PC-3 (cell line): Measurements from ENCODE around the gene ATF6B. TPM values are rescaled to one million over a fixed set of nuclear protein-coding genes. Genes with fewer than 3 reads are reported as not detected.

ENCODE experiments used
- ATAC-seq: fragments of 200-7000 bp; cut with Tn5 transposase; 2 replicates; pipeline ENCODE4 v1.9.1; 2020; ENCODE audit warnings: mild to moderate bottlenecking, moderate library complexity
- BruUV-seq: library from RNA; stranded (reverse); fragments of 400-500 nt; replicated peaks from 2 replicates; lab custom pipeline; 2021; lab: Mats Ljungman, UMichigan
- CTCF ChIA-PET: fragments of 300-600 bp; sonication (Branson Sonifier 250); formaldehyde crosslinking; loops from one replicate; lab custom pipeline; 2022; ENCODE audit warnings: antibody characterized with exemption; lab: Charles Lee
- POLR2A ChIA-PET: fragments of 300-600 bp; sonication (Branson Sonifier 250); formaldehyde crosslinking; loops from one replicate; lab custom pipeline; 2022; ENCODE audit warnings: antibody characterized with exemption; ENCODE audit not compliant: unreplicated experiment; lab: Charles Lee
- DNase-seq: peaks from one replicate; pipeline ENCODE4 v3.0.0-alpha.2; 2015
- H2AFZ ChIP-seq: fragments of 300-600 bp; sonication (generic); 2 replicates; pipeline ENCODE4 v1.6.0; 2016; ENCODE audit warnings: antibody characterized with exemption, low read length
- H3F3A ChIP-seq: fragments of 300-600 bp; sonication (generic); one replicate; pipeline ENCODE4 v1.6.0; 2017; ENCODE audit warnings: antibody characterized with exemption, low read length, control low read depth, mild to moderate bottlenecking; ENCODE audit not compliant: unreplicated experiment
- H3K27ac ChIP-seq: fragments of 300-600 bp; sonication (generic); 2 replicates; pipeline ENCODE4 v1.5.1; 2016; ENCODE audit warnings: mild to moderate bottlenecking, low read length
- H3K27me3 ChIP-seq: fragments of 300-600 bp; sonication (generic); 2 replicates; pipeline ENCODE4 v1.6.1; 2016; ENCODE audit warnings: low read length, mixed read lengths
- H3K36me3 ChIP-seq: fragments of 300-600 bp; sonication (generic); 2 replicates; pipeline ENCODE4 v1.6.1; 2016; ENCODE audit warnings: low read depth, mixed run types, low read length, mixed read lengths
- H3K4me1 ChIP-seq: fragments of 300-600 bp; sonication (generic); 2 replicates; pipeline ENCODE4 v1.5.1; 2016; ENCODE audit warnings: low read length; ENCODE audit not compliant: insufficient read depth
- H3K4me2 ChIP-seq: fragments of 300-600 bp; sonication (generic); 2 replicates; pipeline ENCODE4 v1.6.0; 2016; ENCODE audit warnings: low read length
- H3K4me3 ChIP-seq: fragments of 300-600 bp; sonication (generic); 2 replicates; pipeline ENCODE4 v1.5.1; 2016; ENCODE audit warnings: mild to moderate bottlenecking, low read length, mixed read lengths
- H3K79me2 ChIP-seq: fragments of 300-600 bp; sonication (generic); 2 replicates; pipeline ENCODE4 v1.6.1; 2017; ENCODE audit warnings: low read length, mixed read lengths
- H3K9ac ChIP-seq: fragments of 300-600 bp; sonication (generic); 2 replicates; pipeline ENCODE4 v1.6.0; 2016; ENCODE audit warnings: mild to moderate bottlenecking, low read length
- H3K9me2 ChIP-seq: fragments of 300-600 bp; sonication (generic); replicated peaks from 2 replicates; pipeline ENCODE4 v1.6.1; 2016; ENCODE audit warnings: mixed run types, low read length, mixed read lengths
- H3K9me3 ChIP-seq: fragments of 300-600 bp; sonication (generic); 2 replicates; pipeline ENCODE4 v1.6.1; 2016; ENCODE audit warnings: low read length, mixed read lengths
- H4K20me1 ChIP-seq: fragments of 300-600 bp; sonication (generic); 2 replicates; pipeline ENCODE4 v1.6.1; 2016; ENCODE audit warnings: low read length, mixed read lengths
- EZH2 ChIP-seq: fragments of 300-600 bp; sonication (generic); IDR thresholded peaks from one replicate; pipeline ENCODE4 v1.6.1; 2017; ENCODE audit warnings: antibody characterized with exemption, mild to moderate bottlenecking, low read length; ENCODE audit not compliant: unreplicated experiment
- EZH2phosphoT487 ChIP-seq: fragments of 300-600 bp; sonication (generic); IDR thresholded peaks from 2 replicates; pipeline ENCODE4 v1.6.1; 2018; ENCODE audit warnings: mild to moderate bottlenecking, antibody characterized with exemption, low read length, borderline replicate concordance
- intact Hi-C: fragments of 100-400 bp; cut with micrococcal nuclease; formaldehyde crosslinking; loops from 2 replicates; pipeline ENCODE4 v1.9.0; 2023
- total RNA-seq: library from RNA; depleted of rRNA; stranded (reverse); fragments of >200 nt; gene quantifications from 2 replicates; pipeline ENCODE4 v1.2.3, GENCODE V29; 2014
- TF ChIP-seq, protein P1 (sequence below): fragments of 300-600 bp; sonication (generic); conservative IDR thresholded peaks from 2 replicates; pipeline ENCODE4 v1.5.1; 2017; ENCODE audit warnings: antibody characterized with exemption, low read depth, mild to moderate bottlenecking, low read length

ATF6B gene
- total RNA-seq, 1 experiment from 2014 or later: 33.4 TPM

DNA sequence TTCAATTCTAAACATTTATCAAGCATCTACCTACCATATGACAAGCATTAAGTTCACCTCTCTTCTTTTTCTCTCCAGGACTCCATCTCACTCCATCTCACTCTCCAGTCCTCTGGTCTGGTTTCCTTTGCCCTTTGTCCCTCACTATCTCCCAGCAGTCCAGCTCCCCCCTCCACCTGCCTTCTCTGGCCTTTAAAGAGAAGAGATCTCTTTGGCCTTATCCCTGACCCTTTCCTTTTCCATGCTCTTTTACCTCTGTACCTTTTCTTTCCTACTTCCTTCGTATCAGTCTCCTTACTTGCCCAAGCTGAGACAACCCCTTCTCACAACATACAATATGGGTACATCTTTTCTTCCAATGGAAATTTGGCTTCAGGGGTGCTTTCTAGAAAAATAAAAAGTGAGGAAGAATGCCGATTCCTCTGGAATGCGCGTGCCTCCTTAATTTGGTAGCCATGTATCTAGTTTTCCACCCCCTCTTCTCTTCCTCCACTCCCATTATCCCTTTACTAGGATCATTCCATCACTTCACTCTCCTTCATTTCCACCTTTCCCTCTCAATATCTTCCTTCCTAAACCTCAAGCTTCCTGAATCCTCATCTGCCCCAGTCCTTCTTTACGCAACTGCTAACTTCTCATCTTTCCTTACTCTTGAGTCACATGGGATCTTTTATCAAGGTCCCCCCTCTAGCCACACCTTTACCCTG lies 48.6 kb upstream of the ATF6B start:
- Histone ChIP-seq H3K9me3 (no peaks in the 10 kb centered on the region), H2AFZ (peak overlapping the region; percentile 95), H3K4me1 (peaks cover 33% of the 10 kb centered on the region), H3K79me2 (peaks cover 33% of the 10 kb centered on the region), H3K36me3 (peaks cover 5% of the 10 kb centered on the region), H3K27me3 (no peaks in the 10 kb centered on the region), H3F3A (no peaks in the 10 kb centered on the region), H3K4me2 (peak overlapping the region; percentile 93), H3K4me3 (peak overlapping the region; percentile 94), H4K20me1 (no peaks in the 10 kb centered on the region), H3K9ac (peak overlapping the region; percentile 90), H3K27ac (peak overlapping the region; percentile 83), H3K9me2 (no peaks in the 10 kb centered on the region)
- POLR2A ChIA-PET: interaction anchor here (0.6 kb wide), 1 partner anchor 14 kb away, joined by 3 read pairs; the partner anchor contains the start of gene PBX2
- TF ChIP-seq EZH2 (no peak), EZH2phosphoT487 (no peak)
- TF ChIP-seq, protein P1, sequence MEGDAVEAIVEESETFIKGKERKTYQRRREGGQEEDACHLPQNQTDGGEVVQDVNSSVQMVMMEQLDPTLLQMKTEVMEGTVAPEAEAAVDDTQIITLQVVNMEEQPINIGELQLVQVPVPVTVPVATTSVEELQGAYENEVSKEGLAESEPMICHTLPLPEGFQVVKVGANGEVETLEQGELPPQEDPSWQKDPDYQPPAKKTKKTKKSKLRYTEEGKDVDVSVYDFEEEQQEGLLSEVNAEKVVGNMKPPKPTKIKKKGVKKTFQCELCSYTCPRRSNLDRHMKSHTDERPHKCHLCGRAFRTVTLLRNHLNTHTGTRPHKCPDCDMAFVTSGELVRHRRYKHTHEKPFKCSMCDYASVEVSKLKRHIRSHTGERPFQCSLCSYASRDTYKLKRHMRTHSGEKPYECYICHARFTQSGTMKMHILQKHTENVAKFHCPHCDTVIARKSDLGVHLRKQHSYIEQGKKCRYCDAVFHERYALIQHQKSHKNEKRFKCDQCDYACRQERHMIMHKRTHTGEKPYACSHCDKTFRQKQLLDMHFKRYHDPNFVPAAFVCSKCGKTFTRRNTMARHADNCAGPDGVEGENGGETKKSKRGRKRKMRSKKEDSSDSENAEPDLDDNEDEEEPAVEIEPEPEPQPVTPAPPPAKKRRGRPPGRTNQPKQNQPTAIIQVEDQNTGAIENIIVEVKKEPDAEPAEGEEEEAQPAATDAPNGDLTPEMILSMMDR: no peak
- CTCF ChIA-PET: interaction anchor here (0.5 kb wide), 1 partner anchor 62 kb away, joined by 9 read pairs; no protein-coding TSS in a partner anchor
- intact Hi-C loops: loop anchor here (1.0 to 5.0 kb wide), 2 partner anchors 22 to 219 kb away; partner anchors contain the start of genes NELFE, PPT2 and SKIC2
- DNase-seq (peak; percentile 62), ATAC-seq (no peak)
- TSS peak; percentile 17 for BruUV-seq

DNA sequence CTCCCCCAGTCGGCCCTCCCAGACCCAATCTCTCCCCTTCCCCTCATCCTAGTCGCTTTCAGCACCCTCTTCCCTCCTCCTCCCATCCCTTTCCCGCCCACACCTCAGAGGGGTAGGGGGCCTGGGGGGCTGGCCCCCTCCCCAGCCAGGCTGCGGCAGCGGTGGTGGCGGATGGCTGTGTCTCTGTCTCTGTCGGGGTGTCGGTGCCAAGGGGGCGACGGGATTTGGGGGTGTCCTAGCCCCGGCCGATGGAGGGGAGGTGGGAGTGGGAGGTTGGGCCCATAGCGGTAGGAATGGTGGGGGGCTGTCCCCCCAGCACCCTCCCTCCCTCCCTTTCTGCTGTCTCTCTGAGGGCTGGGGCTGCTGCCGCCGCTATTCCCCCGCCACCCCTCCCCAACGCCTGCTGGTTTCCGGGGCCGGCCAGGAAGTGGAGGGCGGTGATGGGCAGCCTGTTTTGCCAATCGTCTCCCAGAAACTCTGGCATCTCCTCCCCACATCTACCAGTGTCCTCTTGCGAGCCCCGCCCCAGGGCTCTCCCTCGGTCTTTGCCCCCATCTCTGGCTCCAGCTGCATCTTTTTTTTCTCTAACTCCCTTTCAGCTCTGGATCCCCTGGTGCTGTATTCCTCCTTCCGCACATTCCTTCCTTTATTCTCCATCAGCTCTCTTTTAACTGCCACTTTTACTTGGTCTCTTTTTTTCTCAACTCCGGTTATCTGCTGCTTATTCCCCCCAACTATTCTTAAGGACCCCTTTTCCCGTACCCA lies 47.8 kb upstream of the ATF6B start, which contains the start of gene AGPAT1:
TSS of gene AGPAT1 (minus strand) at position 374 of the 765 bp plus-strand sequence. CDS start 4,588 bp downstream, outside the sequence.
- Histone ChIP-seq H3K4me1 (peaks cover 33% of the 10 kb centered on the region), H3K9me2 (no peaks in the 10 kb centered on the region), H3K27me3 (no peaks in the 10 kb centered on the region), H3K4me3 (peak within 1 kb of the TSS; percentile 94), H3K4me2 (peak within 1 kb of the TSS; percentile 93), H3K79me2 (peaks cover 33% of the 10 kb centered on the region), H3K9ac (peak within 1 kb of the TSS; percentile 90), H3K9me3 (no peaks in the 10 kb centered on the region), H3K36me3 (peaks cover 3% of the 10 kb centered on the region), H4K20me1 (no peaks in the 10 kb centered on the region), H3F3A (no peaks in the 10 kb centered on the region), H3K27ac (peak within 1 kb of the TSS; percentile 83), H2AFZ (peak within 1 kb of the TSS; percentile 95)
- BruUV-seq: no TSS peak
- DNase-seq (peak; percentile 94), ATAC-seq (peak; percentile 60)
- intact Hi-C loops: loop anchor here (1.0 to 5.0 kb wide), 2 partner anchors 22 to 219 kb away; partner anchors contain the start of genes NELFE, PPT2 and SKIC2
- CTCF ChIA-PET: no interaction called here
- TF ChIP-seq EZH2 (no peak), EZH2phosphoT487 (no peak)
- TF ChIP-seq, protein P1: no peak
- POLR2A ChIA-PET: interaction anchor here (0.5 to 0.6 kb wide), 2 partner anchors 14 to 37 kb away, joined by 3 to 5 read pairs; partner anchors contain the start of gene PBX2
